ENCODE results near the gene PLCB4.

PLCB4 gene

GRCh38 chr20:9487231-9487630 is 418.3 kb downstream of the PLCB4 start:
- H3K27ac ChIP-seq (replicated peaks): no peak overlapping the region
- TF ChIP-seq GABPA (IDR thresholded peaks at IDR 0.05; ENCODE audit: low read depth): no peak
- TF ChIP-seq CTCF (IDR thresholded peaks at IDR 0.05; ENCODE audit: insufficient read depth, low read length): no peak
- no peak for TF ChIP-seq SPI1 (IDR thresholded peaks at IDR 0.05; ENCODE audit: borderline replicate concordance, low read depth)
- no peak for TF ChIP-seq REST (IDR thresholded peaks at IDR 0.05; ENCODE audit: insufficient replicate concordance, low read depth)
- TF ChIP-seq POLR2AphosphoS5 (IDR thresholded peaks at IDR 0.05; ENCODE audit: low read depth): no peak
- H3K4me3 ChIP-seq (replicated peaks; ENCODE audit: insufficient read depth, low read length): no peak overlapping the region
- no peak for DNase-seq (ENCODE audit: low read depth in 1 of 2, low spot score in 1 of 2)
- H3K27me3 ChIP-seq (ENCODE audit: insufficient read depth, poor library complexity, severe bottlenecking): no peaks in the 10 kb centered on the region

- Histone ChIP-seq H3K27ac (replicated peaks) (no peak overlapping the region), H3K4me3 (replicated peaks; ENCODE audit: insufficient read depth, low read length) (no peak overlapping the region), H3K27me3 (ENCODE audit: insufficient read depth, poor library complexity, severe bottlenecking) (no peaks in the 10 kb centered on the region)
- no peak for TF ChIP-seq GABPA (IDR thresholded peaks at IDR 0.05; ENCODE audit: low read depth)
- TF ChIP-seq CTCF (IDR thresholded peaks at IDR 0.05; ENCODE audit: insufficient read depth, low read length): no peak
- TF ChIP-seq POLR2AphosphoS5 (IDR thresholded peaks at IDR 0.05; ENCODE audit: low read depth): no peak
- no peak for TF ChIP-seq REST (IDR thresholded peaks at IDR 0.05; ENCODE audit: insufficient replicate concordance, low read depth)
- no peak for TF ChIP-seq SPI1 (IDR thresholded peaks at IDR 0.05; ENCODE audit: borderline replicate concordance, low read depth)
- DNase-seq (ENCODE audit: low read depth in 1 of 2, low spot score in 1 of 2): no peak
Measured at GRCh38 chr20:9488063-9488462, 419.2 kb downstream of the PLCB4 start.

- H3K27ac ChIP-seq (replicated peaks): no peak overlapping the region
- no peak for TF ChIP-seq SPI1 (IDR thresholded peaks at IDR 0.05; ENCODE audit: borderline replicate concordance, low read depth)
- TF ChIP-seq POLR2AphosphoS5 (IDR thresholded peaks at IDR 0.05; ENCODE audit: low read depth): no peak
- TF ChIP-seq REST (IDR thresholded peaks at IDR 0.05; ENCODE audit: insufficient replicate concordance, low read depth): no peak
- TF ChIP-seq GABPA (IDR thresholded peaks at IDR 0.05; ENCODE audit: low read depth): no peak
- no peak for TF ChIP-seq CTCF (IDR thresholded peaks at IDR 0.05; ENCODE audit: insufficient read depth, low read length)
- no peak overlapping the region for H3K4me3 ChIP-seq (replicated peaks; ENCODE audit: insufficient read depth, low read length)
- H3K27me3 ChIP-seq (ENCODE audit: insufficient read depth, poor library complexity, severe bottlenecking): no peaks in the 10 kb centered on the region
- DNase-seq (ENCODE audit: low read depth in 1 of 2, low spot score in 1 of 2): no peak
Measured at GRCh38 chr20:9490161-9490560, 421.3 kb downstream of the PLCB4 start.
